B cell (primary cell): ENCODE results near the gene PRR14. TPM values are rescaled to one million over a fixed set of nuclear protein-coding genes. Genes with fewer than 3 reads are reported as not detected.

Source experiments
- ATAC-seq: fragments of 200-7000 bp; cut with Tn5 transposase; one replicate; pipeline ENCODE4 v1.10.0; 2021; ENCODE audit warnings: low read depth, mild to moderate bottlenecking, moderate number of reproducible peaks, moderate library complexity
- CTCF ChIA-PET: fragments of 350-600 bp; sonication (Branson Sonifier 250); formaldehyde crosslinking; loops from one replicate; lab custom pipeline; 2021; ENCODE audit warnings: antibody characterized with exemption, inconsistent platforms; lab: Charles Lee
- POLR2A ChIA-PET: fragments of 350-600 bp; sonication (Branson Sonifier 250); formaldehyde crosslinking; loops from one replicate; lab custom pipeline; 2021; ENCODE audit warnings: antibody characterized with exemption; lab: Charles Lee
- DNase-seq: peaks from one replicate; pipeline ENCODE4 v3.0.0; 2013
- H2AFZ ChIP-seq: 2 replicates; pipeline ENCODE4 v1.6.1; 2012; ENCODE audit warnings: mild to moderate bottlenecking, low read depth, low read length; ENCODE audit not compliant: insufficient read depth, poor library complexity, severe bottlenecking
- H3K27ac ChIP-seq, 2 donors: 1 replicate in 1 of 2; 2 replicates in 1 of 2; pipeline ENCODE4 v1.5.1; 2012 to 2013; ENCODE audit warnings: low read length in 2 of 2, mild to moderate bottlenecking in 2 of 2, moderate library complexity in 1 of 2
- H3K27me3 ChIP-seq, 4 experiments: fragments of 200-600 bp in 1 of 4; sonication (generic) in 1 of 4; replicated peaks in 1 of 4; 1 replicate in 2 of 4; 2 replicates in 2 of 4; pipeline versions ENCODE4 v1.6.1 to v1.7.0; 2013 to 2016; ENCODE audit warnings: low read length in 3 of 4, mild to moderate bottlenecking in 2 of 4, mixed read lengths in 1 of 4, moderate library complexity in 1 of 4; ENCODE audit not compliant: insufficient read depth in 4 of 4, control insufficient read depth in 3 of 4; ENCODE audit errors: control extremely low read depth in 1 of 4
- H3K36me3 ChIP-seq, 2 experiments: replicated peaks in 1 of 2; 1 replicate in 1 of 2; 2 replicates in 1 of 2; pipeline versions ENCODE4 v1.6.1 to v1.7.1; 2013; ENCODE audit warnings: low read length in 1 of 2; ENCODE audit not compliant: insufficient read depth in 2 of 2, control insufficient read depth in 1 of 2; ENCODE audit errors: control extremely low read depth in 1 of 2, extremely low read depth in 1 of 2
- H3K4me1 ChIP-seq, 2 donors: fragments of 200-600 bp in 1 of 2; sonication (generic) in 1 of 2; 1 replicate in 1 of 2; 2 replicates in 1 of 2; pipeline versions ENCODE4 v1.5.1 to v1.6.1; 2013 to 2017; ENCODE audit warnings: low read length in 2 of 2; ENCODE audit not compliant: control insufficient read depth in 2 of 2, insufficient read depth in 2 of 2
- H3K4me2 ChIP-seq: replicated peaks from 2 replicates; pipeline ENCODE3; 2012; ENCODE audit warnings: mild to moderate bottlenecking, low read depth, low read length; ENCODE audit not compliant: poor library complexity, severe bottlenecking
- H3K4me3 ChIP-seq, 5 experiments: fragments of 200-600 bp in 1 of 5; sonication (generic) in 1 of 5; 1 replicate in 3 of 5; 2 replicates in 2 of 5; pipeline versions ENCODE4 v1.5.1 to v1.7.0; 2011 to 2016; ENCODE audit warnings: low read length in 4 of 5, mild to moderate bottlenecking in 4 of 5, low read depth in 2 of 5, control low read depth in 1 of 5, moderate library complexity in 1 of 5; ENCODE audit not compliant: insufficient read depth in 1 of 5; ENCODE audit errors: control extremely low read depth in 1 of 5, extremely low read depth in 1 of 5
- H3K79me2 ChIP-seq: fragments of 200-600 bp; sonication (generic); one replicate; pipeline ENCODE4 v1.6.0; 2016; ENCODE audit warnings: low read length; ENCODE audit not compliant: control insufficient read depth, insufficient read depth
- H3K9ac ChIP-seq: fragments of 200-600 bp; sonication (generic); 2 replicates; pipeline ENCODE4 v1.6.1; 2017; ENCODE audit warnings: mild to moderate bottlenecking, low read length, moderate library complexity
- H3K9me3 ChIP-seq, 3 donors: one replicate each; pipeline versions ENCODE4 v1.6.1 to v1.7.1; 2013; ENCODE audit warnings: low read length in 2 of 3; ENCODE audit not compliant: control insufficient read depth in 2 of 3, insufficient read depth in 1 of 3; ENCODE audit errors: control extremely low read depth in 1 of 3
- H4K20me1 ChIP-seq: 2 replicates; pipeline ENCODE4 v1.6.0; 2012; ENCODE audit warnings: mild to moderate bottlenecking, low read length; ENCODE audit not compliant: insufficient read depth, control insufficient read depth, poor library complexity, severe bottlenecking
- H3K27ac Mint-ChIP-seq: one replicate; pipeline ENCODE4 v1.8.0; 2021; ENCODE audit warnings: mixed read lengths
- H3K27me3 Mint-ChIP-seq: one replicate; pipeline ENCODE4 v1.8.0; 2021; ENCODE audit warnings: mixed read lengths
- H3K4me1 Mint-ChIP-seq: one replicate; pipeline ENCODE4 v1.8.0; 2021; ENCODE audit warnings: mixed read lengths
- H3K4me3 Mint-ChIP-seq: one replicate; pipeline ENCODE4 v1.8.0; 2021; ENCODE audit warnings: mixed read lengths
- H3K9me3 Mint-ChIP-seq: one replicate; pipeline ENCODE4 v1.8.0; 2022; ENCODE audit warnings: mixed read lengths; ENCODE audit not compliant: insufficient read depth
- CTCF ChIP-seq: fragments of 200-600 bp; IDR thresholded peaks from one replicate; pipeline ENCODE4 v1.8.0; 2022; ENCODE audit warnings: antibody characterized with exemption, mild to moderate bottlenecking
- EZH2 ChIP-seq: IDR thresholded peaks from 2 replicates; pipeline ENCODE4 v1.6.1; 2012; ENCODE audit warnings: borderline replicate concordance, low read depth, mild to moderate bottlenecking, moderate library complexity, low read length; ENCODE audit not compliant: insufficient read depth, poor library complexity, severe bottlenecking
- WGBS: methylation state at CpG from one replicate; pipeline ENCODE4 v1.1.5; 2013; ENCODE audit warnings: missing lambda C conversion rate; ENCODE audit not compliant: insufficient coverage; 5-methylcytosine and 5-hydroxymethylcytosine counted together
- intact Hi-C: fragments of 100-400 bp; cut with micrococcal nuclease; formaldehyde crosslinking; loops from one replicate; pipeline ENCODE4 v1.10.0; 2022
- polyA plus RNA-seq: library from polyadenylated mRNA; depleted of rRNA; stranded (reverse); fragments of >200 nt; gene quantifications from 2 replicates; pipeline ENCODE4 v1.2.3, GENCODE V29; 2012
- total RNA-seq, 2 donors: library from RNA; stranded (reverse); fragments of 120-200 nt in 1 of 2; gene quantifications; 1 replicate in 1 of 2; 2 replicates in 1 of 2; pipeline versions ENCODE4 v1.2.3 to v1.2.4, GENCODE V29; 2013 to 2022

The PRR14 gene
- total and polyA plus RNA-seq, 2 donors (not counting 1 experiment from before 2014, with no cell fraction given), result 62.4 to 95.8 TPM

DNA sequence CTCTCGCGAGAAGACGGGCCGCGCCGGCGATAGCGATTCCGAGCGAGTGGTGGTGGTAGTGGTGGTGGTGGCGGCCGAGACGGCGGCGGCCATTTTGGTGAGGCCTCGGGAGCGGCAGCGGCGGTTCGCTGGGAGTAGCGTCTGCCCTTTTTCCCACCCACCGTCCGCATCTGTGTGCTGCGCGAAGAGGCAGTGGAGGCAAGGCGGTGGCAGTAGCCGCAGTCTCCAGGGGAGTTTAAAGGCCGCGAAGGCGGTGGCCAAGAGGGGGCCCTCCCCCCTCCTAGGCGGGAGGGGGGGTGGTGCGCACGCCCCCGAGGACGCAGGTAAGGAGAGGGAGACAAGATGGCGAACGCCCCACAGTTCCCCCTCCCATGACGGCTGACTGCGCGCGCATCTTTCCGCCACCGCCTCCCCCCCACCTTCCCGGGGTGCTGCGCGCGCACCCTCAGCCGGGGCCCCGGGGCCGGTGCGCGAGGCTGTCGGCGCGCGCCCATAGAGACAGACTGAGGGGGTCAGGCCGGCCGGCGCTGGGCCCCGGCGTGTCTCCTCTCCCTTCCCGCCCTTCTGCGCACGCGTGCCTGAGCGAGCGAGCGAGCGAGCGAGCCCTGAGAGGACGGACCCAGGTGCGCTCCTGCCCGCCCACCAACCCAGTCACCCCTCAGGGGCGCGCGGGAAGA lies 47.5 kb downstream of the PRR14 start:
- Histone ChIP-seq H3K4me3 (peak overlapping the region in 4 of 5 experiments; percentile 95 to 100 (median 97)), H4K20me1 (peaks cover 31% of the 10 kb centered on the region), H3K36me3 (peaks cover 5 to 28% of the 10 kb centered on the region in 2 experiments), H3K4me1 (peaks cover 19 to 25% of the 10 kb centered on the region in 2 donors), H2AFZ (peak overlapping the region; percentile 86), H3K9me3 (no peaks in the 10 kb centered on the region), H3K27ac (peak overlapping the region; percentile 100), H3K4me2 (peak overlapping the region; percentile 92), H3K27me3 (no peaks in the 10 kb centered on the region), H3K79me2 (peaks cover 48% of the 10 kb centered on the region), H3K9ac (peak overlapping the region; percentile 100)
- ChIA-PET CTCF (interaction anchor here (0.7 to 2.8 kb wide), 6 partner anchors 12 to 268 kb away, joined by 3 to 29 read pairs (median 6); partner anchors contain the start of genes DCTPP1, FBRS and PRR14), POLR2A (interaction anchor here (0.8 to 3.4 kb wide), 4 partner anchors 38 to 203 kb away, joined by 3 to 41 read pairs (median 6); partner anchors contain the start of genes FBRS, PHKG2 and PRR14)
- Mint-ChIP-seq H3K4me3 (peak overlapping the region; percentile 95), H3K4me1 (peaks cover 29% of the 10 kb centered on the region), H3K9me3 (no peaks in the 10 kb centered on the region), H3K27me3 (no peaks in the 10 kb centered on the region), H3K27ac (peak overlapping the region; percentile 100)
- DNase-seq (peak; percentile 99), ATAC-seq (peak; percentile 75)
- intact Hi-C loops, result loop anchor here (1.0 to 10.0 kb wide), 15 partner anchors 19 to 726 kb away; partner anchors contain the start of genes ALDOA, CFAP119, DCTPP1 and FBRS
- under 1% methylated on average over 50 of the region's 76 CpGs for WGBS
- TF ChIP-seq CTCF (no peak), EZH2 (no peak)
